Liver (tissue), 3 donors: ENCODE measurements around the gene EFCAB3.
"Not testable (repeated sequence)": the region's sequence is repeated elsewhere in the genome, so short reads cannot be mapped to it uniquely, and the experiment has no call there.

Experiments
- HNF4A ChIP-seq, 2 donors: conservative IDR thresholded peaks; 2 replicates each; pipeline ENCODE4 v1.6.1; 2016; ENCODE audit warnings: antibody characterized with exemption in 2 of 2, mild to moderate bottlenecking in 2 of 2
- RAD21 ChIP-seq, 2 donors: IDR thresholded peaks; 2 replicates each; pipeline ENCODE4 v1.6.1; 2016; ENCODE audit warnings: antibody characterized with exemption in 2 of 2, mild to moderate bottlenecking in 2 of 2
- YY1 ChIP-seq: IDR thresholded peaks from 2 replicates; pipeline ENCODE4 v1.6.1; 2016; ENCODE audit warnings: antibody characterized with exemption, mild to moderate bottlenecking
- TF ChIP-seq, protein P1 (sequence below): fragments of 150-350 bp; IDR thresholded peaks from 2 replicates; pipeline ENCODE4 v1.5.1; 2017; ENCODE audit warnings: improper control_type of control experiment, low read depth, low read length; ENCODE audit not compliant: missing input control
- TF ChIP-seq, protein P2 (sequence below): IDR thresholded peaks from 2 replicates; pipeline ENCODE4 v1.6.1; 2016; ENCODE audit warnings: antibody characterized with exemption
- donor health status: healthy.
- donor health status: healthy.

DNA sequence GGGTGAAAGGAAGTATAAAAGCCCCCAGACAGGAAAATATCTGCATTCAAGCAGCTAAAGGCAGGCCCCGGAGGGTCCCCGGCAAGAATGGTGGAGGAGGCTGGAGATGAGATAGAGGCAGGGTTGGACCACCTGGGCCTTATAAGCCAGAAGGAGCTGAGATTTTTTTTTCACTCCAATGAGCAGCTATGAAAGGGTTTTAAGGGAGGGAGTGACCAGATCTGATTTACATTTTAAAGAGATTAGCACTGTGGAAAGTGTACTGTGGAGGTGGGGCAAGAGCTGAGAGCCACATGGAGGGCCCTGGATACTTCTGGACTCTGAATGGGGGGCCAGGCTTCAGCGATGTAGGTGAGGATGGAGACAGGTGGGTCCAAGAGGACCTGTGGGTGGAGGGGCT is 84.1 kb downstream of the EFCAB3 start:
- TF ChIP-seq, protein P1, sequence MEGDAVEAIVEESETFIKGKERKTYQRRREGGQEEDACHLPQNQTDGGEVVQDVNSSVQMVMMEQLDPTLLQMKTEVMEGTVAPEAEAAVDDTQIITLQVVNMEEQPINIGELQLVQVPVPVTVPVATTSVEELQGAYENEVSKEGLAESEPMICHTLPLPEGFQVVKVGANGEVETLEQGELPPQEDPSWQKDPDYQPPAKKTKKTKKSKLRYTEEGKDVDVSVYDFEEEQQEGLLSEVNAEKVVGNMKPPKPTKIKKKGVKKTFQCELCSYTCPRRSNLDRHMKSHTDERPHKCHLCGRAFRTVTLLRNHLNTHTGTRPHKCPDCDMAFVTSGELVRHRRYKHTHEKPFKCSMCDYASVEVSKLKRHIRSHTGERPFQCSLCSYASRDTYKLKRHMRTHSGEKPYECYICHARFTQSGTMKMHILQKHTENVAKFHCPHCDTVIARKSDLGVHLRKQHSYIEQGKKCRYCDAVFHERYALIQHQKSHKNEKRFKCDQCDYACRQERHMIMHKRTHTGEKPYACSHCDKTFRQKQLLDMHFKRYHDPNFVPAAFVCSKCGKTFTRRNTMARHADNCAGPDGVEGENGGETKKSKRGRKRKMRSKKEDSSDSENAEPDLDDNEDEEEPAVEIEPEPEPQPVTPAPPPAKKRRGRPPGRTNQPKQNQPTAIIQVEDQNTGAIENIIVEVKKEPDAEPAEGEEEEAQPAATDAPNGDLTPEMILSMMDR = not testable (repeated sequence)
- TF ChIP-seq, protein P2, sequence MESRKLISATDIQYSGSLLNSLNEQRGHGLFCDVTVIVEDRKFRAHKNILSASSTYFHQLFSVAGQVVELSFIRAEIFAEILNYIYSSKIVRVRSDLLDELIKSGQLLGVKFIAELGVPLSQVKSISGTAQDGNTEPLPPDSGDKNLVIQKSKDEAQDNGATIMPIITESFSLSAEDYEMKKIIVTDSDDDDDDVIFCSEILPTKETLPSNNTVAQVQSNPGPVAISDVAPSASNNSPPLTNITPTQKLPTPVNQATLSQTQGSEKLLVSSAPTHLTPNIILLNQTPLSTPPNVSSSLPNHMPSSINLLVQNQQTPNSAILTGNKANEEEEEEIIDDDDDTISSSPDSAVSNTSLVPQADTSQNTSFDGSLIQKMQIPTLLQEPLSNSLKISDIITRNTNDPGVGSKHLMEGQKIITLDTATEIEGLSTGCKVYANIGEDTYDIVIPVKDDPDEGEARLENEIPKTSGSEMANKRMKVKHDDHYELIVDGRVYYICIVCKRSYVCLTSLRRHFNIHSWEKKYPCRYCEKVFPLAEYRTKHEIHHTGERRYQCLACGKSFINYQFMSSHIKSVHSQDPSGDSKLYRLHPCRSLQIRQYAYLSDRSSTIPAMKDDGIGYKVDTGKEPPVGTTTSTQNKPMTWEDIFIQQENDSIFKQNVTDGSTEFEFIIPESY = not testable (repeated sequence)
- not testable (repeated sequence) for TF ChIP-seq HNF4A (conservative IDR thresholded peaks at IDR 0.05); RAD21 (IDR thresholded peaks at IDR 0.05); YY1
